Endothelial cell of umbilical vein (primary cell): ENCODE data around the gene PGAP1. TPM values are rescaled to one million over a fixed set of nuclear protein-coding genes. Genes with fewer than 3 reads are reported as not detected.

ENCODE experiments used
- BruUV-seq: library from RNA; stranded (reverse); fragments of 400-500 nt; replicated peaks from 2 replicates; lab custom pipeline; 2021; lab: Mats Ljungman, UMichigan
- CTCF ChIA-PET: fragments of 300-600, 350-600 bp; sonication (Branson Sonifier 250); formaldehyde crosslinking; loops from one replicate; lab custom pipeline; 2021; ENCODE audit warnings: antibody characterized with exemption, inconsistent platforms; lab: Charles Lee
- POLR2A ChIA-PET: fragments of 300-600, 350-600 bp; sonication (Branson Sonifier 250); formaldehyde crosslinking; loops from one replicate; lab custom pipeline; 2021; ENCODE audit warnings: antibody characterized with exemption, inconsistent platforms; lab: Charles Lee
- DNase-seq: peaks from one replicate; pipeline ENCODE4 v3.0.0-alpha.2; 2011; ENCODE audit warnings: low read depth, low spot score
- FAIRE-seq: peaks from 2 replicates; lab custom pipeline; 2011; peaks lifted over from hg19 to GRCh38; lab: Jason Lieb, UNC
- H2AFZ ChIP-seq: 2 replicates; pipeline ENCODE4 v1.6.0; 2012; ENCODE audit warnings: low read depth, low read length, control low read depth, inconsistent platforms
- H3K27ac ChIP-seq: 2 replicates; pipeline ENCODE4 v1.5.1; 2011; ENCODE audit warnings: low read depth, mild to moderate bottlenecking, control low read depth, low read length, moderate library complexity; ENCODE audit not compliant: insufficient read depth
- H3K27me3 ChIP-seq, 2 experiments: 2 replicates each; pipeline versions ENCODE4 v1.6.0 to v1.6.1; 2011; ENCODE audit warnings: low read length in 2 of 2, mixed read lengths in 1 of 2; ENCODE audit not compliant: control insufficient read depth in 2 of 2, insufficient read depth in 2 of 2
- H3K36me3 ChIP-seq, 2 experiments: 2 replicates in 1 of 2; 3 replicates in 1 of 2; pipeline ENCODE4 v1.5.1; 2011; ENCODE audit warnings: low read length in 2 of 2, mild to moderate bottlenecking in 1 of 2, moderate library complexity in 1 of 2; ENCODE audit not compliant: control insufficient read depth in 2 of 2, insufficient read depth in 2 of 2; ENCODE audit errors: extremely low read depth in 1 of 2
- H3K4me1 ChIP-seq: 3 replicates; pipeline ENCODE4 v1.5.1; 2011; ENCODE audit warnings: mild to moderate bottlenecking, low read length; ENCODE audit not compliant: control insufficient read depth, insufficient read depth; ENCODE audit errors: extremely low read depth
- H3K4me2 ChIP-seq: 2 replicates; pipeline ENCODE4 v1.6.1; 2011; ENCODE audit warnings: low read length, control low read depth, mixed read lengths; ENCODE audit not compliant: insufficient read depth
- H3K4me3 ChIP-seq, 3 experiments: fragments of 200-600 bp in 1 of 3; sonication (generic), shearing (Covaris generic) in 1 of 3; replicated peaks in 1 of 3; 2 replicates each; pipeline ENCODE4 v1.5.1; 2011 to 2016; ENCODE audit warnings: control low read depth in 3 of 3, low read length in 3 of 3, mild to moderate bottlenecking in 2 of 3, inconsistent platforms in 1 of 3, low read depth in 1 of 3, moderate library complexity in 1 of 3; ENCODE audit not compliant: insufficient read depth in 1 of 3
- H3K79me2 ChIP-seq: 2 replicates; pipeline ENCODE4 v1.6.0; 2012; ENCODE audit warnings: low read length, inconsistent platforms; ENCODE audit not compliant: control insufficient read depth, insufficient read depth
- H3K9ac ChIP-seq: replicated peaks from 2 replicates; pipeline ENCODE3; 2011; ENCODE audit warnings: low read length, control low read depth; ENCODE audit not compliant: insufficient read depth; ENCODE audit errors: extremely low read depth
- H3K9me1 ChIP-seq: replicated peaks from 3 replicates; pipeline ENCODE4 v1.6.0; 2011; ENCODE audit warnings: mild to moderate bottlenecking, low read length; ENCODE audit not compliant: control insufficient read depth, insufficient read depth; ENCODE audit errors: extremely low read depth
- H3K9me3 ChIP-seq: replicated peaks from 2 replicates; pipeline ENCODE4 v1.5.1; 2012; ENCODE audit warnings: low read length, inconsistent platforms; ENCODE audit not compliant: control insufficient read depth, insufficient read depth
- H4K20me1 ChIP-seq: replicated peaks from 2 replicates; pipeline ENCODE3; 2011; ENCODE audit warnings: mild to moderate bottlenecking, low read length; ENCODE audit not compliant: control insufficient read depth, insufficient read depth; ENCODE audit errors: extremely low read depth
- CTCF ChIP-seq, 2 donors: IDR thresholded peaks; 1 replicate in 1 of 2; 2 replicates in 1 of 2; pipeline ENCODE4 v1.5.1; 2011; ENCODE audit warnings: low read length in 2 of 2, mild to moderate bottlenecking in 2 of 2, moderate library complexity in 2 of 2, control low read depth in 1 of 2, inconsistent platforms in 1 of 2, low read depth in 1 of 2; ENCODE audit not compliant: insufficient read depth in 1 of 2; ENCODE audit errors: extremely low read depth in 1 of 2
- EZH2 ChIP-seq: IDR thresholded peaks from 2 replicates; pipeline ENCODE4 v1.6.1; 2012; ENCODE audit warnings: borderline replicate concordance, low read depth, mild to moderate bottlenecking, moderate library complexity, low read length, inconsistent platforms; ENCODE audit not compliant: severe bottlenecking
- FOS ChIP-seq: IDR thresholded peaks from 2 replicates; pipeline ENCODE4 v1.6.1; 2011; ENCODE audit warnings: mild to moderate bottlenecking, low read length, moderate library complexity, borderline replicate concordance; ENCODE audit not compliant: insufficient read depth
- GATA2 ChIP-seq: IDR thresholded peaks from 2 replicates; pipeline ENCODE4 v1.7.0; 2011; ENCODE audit warnings: low read depth, mild to moderate bottlenecking, moderate library complexity, mixed read lengths, low read length; ENCODE audit not compliant: insufficient read length, insufficient read depth
- JUN ChIP-seq: IDR thresholded peaks from 2 replicates; pipeline ENCODE4 v1.6.1; 2011; ENCODE audit warnings: borderline replicate concordance, low read depth; ENCODE audit not compliant: insufficient read length, insufficient read depth
- MAX ChIP-seq: IDR thresholded peaks from 2 replicates; pipeline ENCODE4 v1.6.1; 2011; ENCODE audit not compliant: insufficient read depth, insufficient read length
- MYC ChIP-seq: IDR thresholded peaks from one replicate; pipeline ENCODE4 v1.6.1; 2011; ENCODE audit warnings: mild to moderate bottlenecking, low read depth, low read length
- POLR2A ChIP-seq: IDR thresholded peaks from 2 replicates; pipeline ENCODE4 v1.6.1; 2012; ENCODE audit warnings: low read depth, mild to moderate bottlenecking, control low read depth, low read length
- POLR2AphosphoS5 ChIP-seq: IDR thresholded peaks from 2 replicates; pipeline ENCODE4 v1.6.1; 2012; ENCODE audit warnings: low read depth, mild to moderate bottlenecking, control low read depth, low read length, moderate library complexity; ENCODE audit not compliant: insufficient read depth
- dilution Hi-C: fragments of 300-500 bp; cut with MboI; formaldehyde crosslinking; loops from one replicate; pipeline ENCODE4 v1.15.0; 2019; ENCODE audit warnings: low sequenced_read_pairs; ENCODE audit not compliant: extremely low pct_ligation_motif_present
- intact Hi-C: fragments of 100-400 bp; cut with micrococcal nuclease; formaldehyde crosslinking; loops from one replicate; pipeline ENCODE4 v1.10.0; 2022
- polyA plus RNA-seq, 4 experiments: library from polyadenylated mRNA; depleted of rRNA in 3 of 4; stranded (reverse) in 3 of 4; unstranded in 1 of 4; fragments of >200 nt; gene quantifications; 2 replicates each; pipeline versions ENCODE4 v1.2.1 to v1.2.3, GENCODE V29; 2011 to 2012; ENCODE audit warnings: missing spikeins in 1 of 4
- total RNA-seq: library from RNA; stranded (reverse); gene quantifications from 2 replicates; pipeline ENCODE4 v1.2.3, GENCODE V29; 2021

The PGAP1 gene
- total and polyA plus RNA-seq, 2 donors (not counting 3 experiments of a cell fraction or from before 2014, with no cell fraction given): 3.9 to 9.8 TPM

GRCh38 chr2:196851088-196851487 is 75.4 kb downstream of the PGAP1 start:
- DNase-seq: no peak
- CTCF ChIA-PET: interaction anchor here (1.2 to 2.1 kb wide), 2 partner anchors 301 to 317 kb away, joined by 4 to 16 read pairs; no protein-coding TSS in a partner anchor
- intact Hi-C loops: loop anchor here (2.0 kb wide), 1 partner anchor 528 kb away; no protein-coding TSS in a partner anchor

More at GRCh38 chr2:196851088-196851487, 75.4 kb downstream of the PGAP1 start:
- FAIRE-seq: no peak
- dilution Hi-C loops: no loop called here
- no peaks in the 10 kb centered on the region for H3K79me2 ChIP-seq
- peaks cover 0 to 3% of the 10 kb centered on the region in 2 experiments for H3K36me3 ChIP-seq
- no peak overlapping the region for H3K9ac ChIP-seq
- TF ChIP-seq GATA2: no peak
- TF ChIP-seq POLR2AphosphoS5: no peak
- TF ChIP-seq EZH2: no peak
- no peak for TF ChIP-seq FOS
- no peak for TF ChIP-seq JUN
- TF ChIP-seq CTCF (IDR thresholded peaks at IDR 0.05; ENCODE audit: extremely low read depth in 1 of 2, insufficient read depth in 1 of 2, low read depth in 1 of 2, low read length in 2 of 2): no peak
- TF ChIP-seq POLR2A: no peak
- TF ChIP-seq MYC: no peak
- TF ChIP-seq MAX: no peak
- BruUV-seq: no TSS peak
- H3K4me1 ChIP-seq: peaks cover 17% of the 10 kb centered on the region
- no peaks in the 10 kb centered on the region for H4K20me1 ChIP-seq
- no peaks in the 10 kb centered on the region for H3K9me3 ChIP-seq
- H3K27me3 ChIP-seq: no peaks in the 10 kb centered on the region
- no peak overlapping the region for H2AFZ ChIP-seq
- H3K27ac ChIP-seq: no peak overlapping the region
- H3K4me2 ChIP-seq: no peak overlapping the region
- no peak overlapping the region for H3K4me3 ChIP-seq
- no peaks in the 10 kb centered on the region for H3K9me1 ChIP-seq
- POLR2A ChIA-PET: no interaction called here
